Hematopoietic multipotent progenitor cell treated with erythropoietin and hydrocortisone succinate and interleukin-3 and kit ligand, for 4 days (in vitro differentiated cells): Measurements from ENCODE around the gene TRABD2A.
"Not testable (repeated sequence)": the region's sequence is repeated elsewhere in the genome, so short reads cannot be mapped to it uniquely, and the experiment has no call there.

Experiments
- DNase-seq: peaks from one replicate; pipeline ENCODE4 v3.0.0-alpha.2; 2015

Gene TRABD2A, protein sequence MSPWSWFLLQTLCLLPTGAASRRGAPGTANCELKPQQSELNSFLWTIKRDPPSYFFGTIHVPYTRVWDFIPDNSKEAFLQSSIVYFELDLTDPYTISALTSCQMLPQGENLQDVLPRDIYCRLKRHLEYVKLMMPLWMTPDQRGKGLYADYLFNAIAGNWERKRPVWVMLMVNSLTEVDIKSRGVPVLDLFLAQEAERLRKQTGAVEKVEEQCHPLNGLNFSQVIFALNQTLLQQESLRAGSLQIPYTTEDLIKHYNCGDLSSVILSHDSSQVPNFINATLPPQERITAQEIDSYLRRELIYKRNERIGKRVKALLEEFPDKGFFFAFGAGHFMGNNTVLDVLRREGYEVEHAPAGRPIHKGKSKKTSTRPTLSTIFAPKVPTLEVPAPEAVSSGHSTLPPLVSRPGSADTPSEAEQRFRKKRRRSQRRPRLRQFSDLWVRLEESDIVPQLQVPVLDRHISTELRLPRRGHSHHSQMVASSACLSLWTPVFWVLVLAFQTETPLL

GRCh38 chr2:84880645-84881521 lies at the start of gene TRABD2A:
Gene TRABD2A, minus strand, starts transcription at chr2:84881084. Its CDS starts 45 bp downstream, at chr2:84881039.
- DNase-seq: peak; percentile 58

DNA sequence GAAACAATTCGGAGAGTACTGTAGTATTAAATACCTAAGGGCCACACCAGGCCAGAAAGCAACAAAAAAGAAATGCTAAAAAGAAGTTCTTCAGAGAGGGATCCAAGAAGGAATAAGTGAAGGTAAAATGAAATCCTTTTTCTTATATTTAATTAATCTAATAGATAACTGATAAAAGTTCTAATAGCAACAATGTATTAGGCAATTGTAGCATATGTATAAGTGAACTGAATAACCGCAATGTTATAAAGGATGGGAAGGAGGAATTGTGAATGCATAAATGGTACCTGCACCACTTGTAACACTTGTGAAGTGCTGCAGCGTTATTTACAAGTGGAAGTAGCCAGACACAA lies 46.4 kb upstream of the TRABD2A start:
- DNase-seq: no peak

GRCh38 chr2:84925724-84926376 lies 45.0 kb upstream of the TRABD2A start:
- DNase-seq: peak; percentile 97

- DNase-seq: no peak
Observed at GRCh38 chr2:84925336-84925723, 44.4 kb upstream of the TRABD2A start.

- DNase-seq: peak; percentile 79
Observed at GRCh38 chr2:84924173-84925106, 43.6 kb upstream of the TRABD2A start.

- DNase-seq: no peak
Observed at GRCh38 chr2:84923009-84923408, 42.1 kb upstream of the TRABD2A start.

DNA sequence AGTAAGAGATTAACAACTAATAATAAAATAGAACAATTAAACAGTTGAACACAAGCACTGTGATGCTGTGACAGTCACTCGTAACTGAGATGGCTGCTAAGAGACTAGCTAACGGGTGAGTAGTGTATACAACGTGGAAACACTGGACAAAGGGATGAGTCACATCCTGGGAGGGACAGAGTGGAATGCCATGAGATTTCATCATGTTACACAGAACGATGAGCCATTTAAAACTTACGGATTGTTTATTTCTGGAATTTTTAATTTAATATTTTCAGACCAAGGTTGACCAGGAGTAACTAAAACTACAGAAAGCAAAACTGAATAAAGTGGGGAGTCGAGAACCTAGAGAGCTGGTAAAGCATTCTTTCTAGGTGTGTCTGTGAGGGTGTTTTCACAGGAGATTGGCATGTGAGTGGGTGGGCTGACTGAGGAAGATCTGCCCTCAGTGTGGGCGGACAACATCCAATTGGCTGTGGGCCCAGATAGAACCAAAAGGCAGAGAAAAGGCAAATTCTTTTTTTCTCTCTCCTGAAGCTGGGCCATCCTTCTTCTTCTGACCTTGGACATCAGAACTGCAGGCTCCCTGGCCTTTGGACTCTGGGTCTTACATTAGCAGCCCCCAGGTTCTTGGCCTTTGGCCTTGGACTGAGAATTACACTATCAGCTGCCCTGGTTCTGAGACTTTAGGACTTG lies 39.1 kb upstream of the TRABD2A start:
- DNase-seq: no peak

DNA sequence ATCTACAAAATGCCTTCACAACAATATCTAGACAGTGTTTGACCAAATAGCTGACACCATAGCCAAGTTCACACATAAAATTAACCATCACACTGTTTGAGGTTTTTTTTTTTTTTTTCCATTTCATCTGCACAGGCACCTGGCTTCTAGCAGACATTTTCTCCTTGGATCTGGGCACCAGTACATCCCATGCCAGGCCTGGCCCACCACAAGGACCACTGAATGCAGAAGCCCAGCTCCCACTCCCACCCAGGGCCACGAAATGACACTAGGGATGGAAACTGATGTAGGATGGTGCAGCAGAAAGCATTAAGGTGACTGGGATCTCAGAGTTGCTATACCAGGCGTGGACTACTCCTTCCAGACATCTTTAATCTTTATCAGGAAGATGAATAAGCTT lies 37.5 kb upstream of the TRABD2A start:
- no peak for DNase-seq

GRCh38 chr2:84917821-84918220 lies 36.9 kb upstream of the TRABD2A start:
- DNase-seq: not testable (repeated sequence)

- not testable (repeated sequence) for DNase-seq
Observed at GRCh38 chr2:84915675-84916074, 34.8 kb upstream of the TRABD2A start.

DNA sequence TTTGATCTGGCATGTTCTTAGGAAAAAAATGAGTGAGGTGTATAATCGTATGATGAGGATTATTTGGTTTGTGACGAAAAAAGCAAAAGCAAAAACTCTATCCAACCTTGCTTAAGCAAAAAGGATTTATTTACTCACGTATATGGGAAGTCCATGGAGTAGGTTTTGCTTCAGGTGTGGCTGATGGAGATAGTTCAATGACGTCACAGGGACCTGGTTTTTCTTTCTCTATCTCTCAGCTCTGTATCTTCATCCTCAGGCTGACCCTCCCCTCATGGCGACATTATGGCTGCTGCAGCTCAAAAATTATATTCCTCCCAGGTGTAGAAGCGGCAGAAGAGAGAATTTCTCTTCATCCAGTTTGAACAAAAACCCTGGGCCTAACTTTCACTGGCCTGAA lies 33.5 kb upstream of the TRABD2A start:
- DNase-seq: no peak

GRCh38 chr2:84912984-84913383 lies 32.1 kb upstream of the TRABD2A start:
- no peak for DNase-seq

DNA sequence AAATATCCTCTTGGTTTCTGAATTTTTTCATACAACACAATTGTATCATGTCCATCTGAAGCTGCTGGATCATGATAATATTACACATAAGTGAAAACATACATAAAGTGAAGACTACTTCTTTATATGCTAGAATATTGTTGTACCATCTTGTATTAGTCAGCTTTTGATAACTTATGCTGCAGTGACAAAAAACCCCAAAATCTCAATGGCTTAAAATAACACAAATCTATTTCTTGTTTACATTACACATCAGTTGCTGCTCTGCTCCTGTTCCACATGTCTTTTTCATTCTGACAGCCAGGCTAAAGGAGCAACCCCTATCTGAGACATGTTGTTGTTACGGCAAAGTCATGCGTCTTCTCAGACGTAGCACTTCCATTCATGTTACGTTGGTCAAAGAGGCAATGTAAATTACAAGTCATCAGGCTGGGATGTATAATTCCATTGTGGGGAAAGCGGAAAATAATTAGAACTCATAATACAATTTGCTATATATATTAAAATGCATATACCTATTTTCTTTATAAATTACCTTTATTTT lies 30.3 kb upstream of the TRABD2A start:
- DNase-seq: no peak

DNA sequence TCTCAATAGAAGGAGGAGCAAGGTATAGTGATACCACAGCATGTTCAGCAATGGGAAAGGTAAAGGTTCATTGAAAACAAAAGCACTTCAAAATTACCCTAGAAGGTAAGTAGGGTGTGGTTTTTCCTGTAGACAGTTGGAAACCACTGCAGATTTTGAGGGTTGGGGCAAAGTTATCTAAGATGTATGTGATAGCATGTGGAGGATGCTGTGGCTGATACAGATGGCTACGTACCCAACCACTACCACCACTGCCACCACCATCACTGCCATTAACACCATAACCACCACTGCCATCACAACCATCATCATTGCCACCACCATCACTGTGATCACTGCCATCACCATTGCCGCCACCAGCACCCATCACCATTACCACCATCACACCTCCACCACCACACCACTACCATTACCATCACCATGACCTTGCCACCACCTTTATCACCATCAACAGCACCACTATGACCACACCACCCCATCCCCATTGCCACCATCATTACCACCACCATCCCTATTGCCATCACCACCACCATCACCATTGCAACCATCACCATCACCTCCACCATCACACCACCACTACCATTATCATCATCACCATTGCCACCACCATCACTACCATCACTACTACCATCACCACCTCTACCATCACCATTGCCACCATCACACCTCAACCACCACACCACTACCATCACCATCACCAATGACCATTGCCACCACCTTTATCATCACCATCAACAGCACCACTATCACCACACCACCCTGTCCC lies 28.2 kb upstream of the TRABD2A start:
- DNase-seq: peak; percentile 37

- DNase-seq: peak; percentile 95
Observed at GRCh38 chr2:84906900-84907714, 26.2 kb upstream of the TRABD2A start.

DNA sequence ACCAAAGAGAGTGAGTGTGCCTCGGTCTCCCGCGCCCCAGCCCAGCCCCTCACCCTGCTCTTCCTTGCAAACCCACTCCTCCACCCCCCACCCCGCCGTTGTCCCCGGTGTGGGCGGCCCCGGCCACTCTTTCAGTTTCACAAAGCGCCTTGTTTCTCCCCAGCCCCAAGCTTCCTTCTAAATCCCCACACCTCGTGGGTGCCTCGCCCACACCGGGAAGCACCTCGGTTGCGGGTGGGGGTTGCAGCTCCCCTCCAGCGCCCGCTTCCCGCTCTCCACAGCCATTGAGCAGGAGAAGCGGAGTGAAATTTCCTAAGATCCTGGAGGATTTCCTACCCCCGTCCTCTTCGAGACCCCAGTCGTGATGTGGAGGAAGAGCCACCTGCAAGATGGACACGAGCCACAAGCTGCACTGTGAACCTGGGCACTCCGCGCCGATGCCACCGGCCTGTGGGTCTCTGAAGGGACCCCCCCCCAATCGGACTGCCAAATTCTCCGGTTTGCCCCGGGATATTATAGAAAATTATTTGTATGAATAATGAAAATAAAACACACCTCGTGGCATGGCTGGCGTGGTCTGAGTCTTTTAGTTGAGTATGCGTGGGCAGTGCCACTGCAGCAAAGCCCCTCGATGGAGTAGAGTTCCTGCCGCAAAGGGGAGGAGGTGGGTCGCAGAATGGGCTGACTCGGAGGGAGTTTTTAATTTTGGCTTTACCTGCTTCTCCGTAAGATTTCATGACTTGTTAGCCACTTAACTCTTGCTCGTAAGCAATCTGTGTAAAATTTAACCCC lies 25.4 kb upstream of the TRABD2A start:
- peak; percentile 18 for DNase-seq

- DNase-seq: peak; percentile 92
Observed at GRCh38 chr2:84905181-84906107, 24.6 kb upstream of the TRABD2A start, which contains the start of gene TMSB10. Gene TMSB10, plus strand, starts transcription at chr2:84905656.
